Glutamatergic neuron (in vitro differentiated cells): Measurements from ENCODE around the gene ELAVL3. TPM values are rescaled to one million over a fixed set of nuclear protein-coding genes. Genes with fewer than 3 reads are reported as not detected.
"Not testable (repeated sequence)": the region's sequence is repeated elsewhere in the genome, so short reads cannot be mapped to it uniquely, and the experiment has no call there.

Experiments
- DNase-seq: peaks from one replicate; pipeline ENCODE4 v3.0.0; 2022
- H3K27ac Mint-ChIP-seq: one replicate; pipeline ENCODE4 v1.8.0; 2020; ENCODE audit warnings: mild to moderate bottlenecking, mixed read lengths, inconsistent platforms; ENCODE audit not compliant: unreplicated experiment
- H3K27me3 Mint-ChIP-seq: one replicate; pipeline ENCODE4 v1.8.0; 2020; ENCODE audit warnings: mild to moderate bottlenecking, moderate library complexity, mixed read lengths, inconsistent platforms; ENCODE audit not compliant: unreplicated experiment
- H3K36me3 Mint-ChIP-seq: one replicate; pipeline ENCODE4 v1.8.0; 2020; ENCODE audit warnings: mild to moderate bottlenecking, mixed read lengths, inconsistent platforms; ENCODE audit not compliant: unreplicated experiment
- H3K4me1 Mint-ChIP-seq: one replicate; pipeline ENCODE4 v1.8.0; 2020; ENCODE audit warnings: mild to moderate bottlenecking, low read depth, mixed read lengths, inconsistent platforms; ENCODE audit not compliant: unreplicated experiment
- H3K4me3 Mint-ChIP-seq: one replicate; pipeline ENCODE4 v1.8.0; 2020; ENCODE audit warnings: mild to moderate bottlenecking, mixed read lengths, inconsistent platforms; ENCODE audit not compliant: unreplicated experiment
- H3K9me3 Mint-ChIP-seq: one replicate; pipeline ENCODE4 v1.8.0; 2020; ENCODE audit warnings: mild to moderate bottlenecking, moderate library complexity, mixed read lengths, inconsistent platforms; ENCODE audit not compliant: unreplicated experiment
- total RNA-seq: library from RNA; stranded (reverse); fragmentation: NEBNext Ultra II Directional; extraction: Animal tissue kit (Norgen Biotek cat#: 25700); gene quantifications from one replicate; pipeline ENCODE4 v1.2.1, GENCODE V29; 2021; ENCODE audit not compliant: unreplicated experiment
- TF ChIP-seq, protein P1 (sequence below): fragments of 200-600 bp; sonication (generic); IDR thresholded peaks from one replicate; pipeline ENCODE4 v1.5.0; 2021; ENCODE audit not compliant: partially characterized antibody, unreplicated experiment

Gene ELAVL3
- total RNA-seq, 1 donor from 2014 or later = 633 TPM

DNA sequence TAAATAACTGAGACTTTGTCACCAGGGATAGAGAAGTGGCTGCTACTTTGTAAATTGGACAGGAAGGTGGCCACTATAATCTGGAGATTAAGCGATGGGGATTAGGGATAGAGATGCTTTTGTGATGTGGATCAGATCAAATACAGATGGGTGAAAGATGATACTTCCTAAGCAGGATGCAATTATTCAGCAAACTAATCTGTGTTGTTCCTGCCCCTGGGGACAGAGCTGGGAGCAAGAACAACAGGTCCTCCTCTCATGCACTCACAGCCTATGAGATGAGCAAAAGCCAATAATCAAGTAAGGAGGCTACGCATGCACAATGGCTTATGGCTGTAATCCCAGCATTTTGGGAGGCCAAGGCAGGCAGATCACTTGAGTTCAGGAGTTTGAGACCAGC, 66.3 kb downstream of the ELAVL3 start:
- H3K9me3 Mint-ChIP-seq = peaks cover 3% of the 10 kb centered on the region
- TF ChIP-seq, protein P1, sequence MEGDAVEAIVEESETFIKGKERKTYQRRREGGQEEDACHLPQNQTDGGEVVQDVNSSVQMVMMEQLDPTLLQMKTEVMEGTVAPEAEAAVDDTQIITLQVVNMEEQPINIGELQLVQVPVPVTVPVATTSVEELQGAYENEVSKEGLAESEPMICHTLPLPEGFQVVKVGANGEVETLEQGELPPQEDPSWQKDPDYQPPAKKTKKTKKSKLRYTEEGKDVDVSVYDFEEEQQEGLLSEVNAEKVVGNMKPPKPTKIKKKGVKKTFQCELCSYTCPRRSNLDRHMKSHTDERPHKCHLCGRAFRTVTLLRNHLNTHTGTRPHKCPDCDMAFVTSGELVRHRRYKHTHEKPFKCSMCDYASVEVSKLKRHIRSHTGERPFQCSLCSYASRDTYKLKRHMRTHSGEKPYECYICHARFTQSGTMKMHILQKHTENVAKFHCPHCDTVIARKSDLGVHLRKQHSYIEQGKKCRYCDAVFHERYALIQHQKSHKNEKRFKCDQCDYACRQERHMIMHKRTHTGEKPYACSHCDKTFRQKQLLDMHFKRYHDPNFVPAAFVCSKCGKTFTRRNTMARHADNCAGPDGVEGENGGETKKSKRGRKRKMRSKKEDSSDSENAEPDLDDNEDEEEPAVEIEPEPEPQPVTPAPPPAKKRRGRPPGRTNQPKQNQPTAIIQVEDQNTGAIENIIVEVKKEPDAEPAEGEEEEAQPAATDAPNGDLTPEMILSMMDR = no peak
- H3K27me3 Mint-ChIP-seq = peaks cover 9% of the 10 kb centered on the region
- no peaks in the 10 kb centered on the region for H3K36me3 Mint-ChIP-seq
- DNase-seq = no peak
- no peak overlapping the region for H3K4me3 Mint-ChIP-seq
- H3K27ac Mint-ChIP-seq = no peak overlapping the region
- no peaks in the 10 kb centered on the region for H3K4me1 Mint-ChIP-seq

DNA sequence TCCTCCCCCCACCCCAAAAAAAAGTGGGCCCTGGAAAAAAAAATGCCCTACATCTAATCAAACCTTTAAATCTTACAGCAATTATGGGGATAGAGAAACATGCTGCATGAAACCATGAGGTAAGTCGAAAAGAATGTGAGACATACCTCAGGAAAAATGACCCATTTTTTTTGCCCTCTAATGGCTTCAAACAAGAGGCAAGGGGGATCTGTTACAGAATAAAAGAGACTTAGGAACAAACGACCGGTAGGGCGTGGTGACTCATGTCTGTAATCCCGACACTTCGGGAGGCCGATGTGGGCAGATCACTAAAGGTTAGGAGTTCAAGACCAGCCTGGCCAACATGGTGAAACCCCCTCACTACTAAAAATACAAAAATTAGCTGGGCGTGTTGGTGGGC, 70.2 kb downstream of the ELAVL3 start:
- H3K36me3 Mint-ChIP-seq = no peaks in the 10 kb centered on the region
- no peak overlapping the region for H3K4me3 Mint-ChIP-seq
- no peak overlapping the region for H3K27ac Mint-ChIP-seq
- no peak for DNase-seq
- H3K9me3 Mint-ChIP-seq = peaks cover 2% of the 10 kb centered on the region
- no peaks in the 10 kb centered on the region for H3K4me1 Mint-ChIP-seq
- TF ChIP-seq, protein P1 = no peak
- H3K27me3 Mint-ChIP-seq = no peaks in the 10 kb centered on the region

DNA sequence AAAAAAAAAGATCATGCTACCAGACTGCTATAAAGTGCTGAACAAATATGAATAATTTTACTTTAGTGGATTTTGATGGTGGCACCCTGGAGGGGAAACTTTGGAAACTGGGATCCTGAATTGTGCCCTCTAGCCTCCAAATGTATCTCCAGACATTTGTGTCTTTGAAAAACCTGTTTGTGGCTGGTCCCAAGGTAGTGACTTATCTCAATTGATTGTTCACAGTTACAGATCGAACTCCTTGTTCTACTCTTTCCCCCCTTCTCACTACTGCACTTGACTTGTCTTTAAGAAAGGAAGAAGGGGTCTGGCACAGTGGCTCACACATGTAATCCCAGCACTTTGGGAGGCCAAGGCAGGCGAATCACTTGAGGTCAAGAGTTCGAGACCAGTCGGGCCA, 72.3 kb downstream of the ELAVL3 start:
- TF ChIP-seq, protein P1 = no peak
- Mint-ChIP-seq H3K27me3 (peaks cover 6% of the 10 kb centered on the region), H3K27ac (no peak overlapping the region), H3K36me3 (no peaks in the 10 kb centered on the region), H3K4me3 (no peak overlapping the region), H3K9me3 (peaks cover 3% of the 10 kb centered on the region), H3K4me1 (no peaks in the 10 kb centered on the region)
- DNase-seq = no peak

DNA sequence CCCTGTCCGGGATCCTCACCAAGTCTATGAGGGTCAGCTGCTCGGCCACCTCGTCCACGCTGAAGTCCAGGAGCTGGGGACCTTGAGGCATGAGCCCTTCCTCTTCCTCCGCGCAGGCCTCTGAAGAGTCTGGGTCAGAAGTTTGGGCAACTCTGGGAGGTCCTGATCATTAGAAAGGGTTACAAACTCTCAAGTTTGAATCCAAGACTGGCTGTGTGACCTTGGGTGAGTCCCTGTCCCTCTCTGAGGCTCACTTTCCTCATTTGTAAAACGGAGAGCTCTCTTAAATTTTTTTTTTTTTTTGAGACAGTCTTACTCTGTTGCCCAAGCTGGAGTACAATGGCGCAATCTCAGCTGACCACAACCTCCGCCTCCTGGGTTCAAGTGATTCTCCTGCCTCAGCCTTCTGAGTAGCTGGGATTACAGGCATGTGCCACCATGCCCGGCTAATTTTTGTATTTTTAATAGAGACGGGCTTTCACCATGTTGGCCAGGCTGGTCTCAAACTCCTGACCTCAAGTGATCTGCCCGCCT, 74.1 kb downstream of the ELAVL3 start:
- not testable (repeated sequence) for H3K4me3 Mint-ChIP-seq, H3K4me1 Mint-ChIP-seq, H3K36me3 Mint-ChIP-seq

DNA sequence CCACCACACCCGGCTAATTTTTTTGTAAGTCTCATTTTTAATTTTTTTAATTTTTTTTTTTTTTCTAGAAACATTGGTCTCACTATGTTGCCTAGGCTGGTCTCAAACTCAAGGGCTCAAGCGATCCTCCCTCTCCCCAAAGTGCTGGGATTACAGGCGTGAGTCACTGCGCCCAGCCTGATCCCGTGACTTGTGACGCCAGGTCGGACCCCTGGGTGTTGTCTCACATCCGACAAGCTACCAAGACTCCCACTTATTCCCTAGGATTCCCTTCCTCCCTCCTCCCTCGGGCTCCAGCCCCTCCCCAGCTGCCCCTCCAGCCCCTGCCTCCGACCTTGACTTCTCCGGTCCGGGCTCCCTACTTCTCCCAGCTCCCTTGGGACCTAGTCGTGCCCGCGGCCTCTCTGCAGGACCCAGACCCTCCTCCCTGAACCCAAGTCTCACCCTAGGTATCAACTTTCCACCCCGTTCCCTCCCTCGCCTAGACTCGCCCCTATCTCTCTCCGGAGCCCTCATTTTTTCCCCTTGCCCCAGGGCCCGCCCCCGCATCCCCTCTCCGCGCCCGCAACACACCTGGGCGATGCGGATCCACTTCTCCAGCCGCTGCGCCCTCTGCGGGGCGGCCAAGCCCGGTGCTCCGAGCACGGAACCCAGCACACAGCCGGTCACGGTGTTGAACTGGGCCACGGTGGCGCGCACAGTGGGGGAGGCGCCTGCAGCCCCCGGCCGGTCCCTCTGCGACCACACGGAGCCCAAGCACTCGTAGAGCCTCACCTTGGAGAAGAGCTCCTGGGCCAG, 74.8 kb downstream of the ELAVL3 start:
- H3K4me3 Mint-ChIP-seq = no peak overlapping the region
- no peaks in the 10 kb centered on the region for H3K4me1 Mint-ChIP-seq
- no peak overlapping the region for H3K27ac Mint-ChIP-seq
- H3K27me3 Mint-ChIP-seq = peaks cover 6% of the 10 kb centered on the region
- DNase-seq = no peak
- H3K36me3 Mint-ChIP-seq = no peaks in the 10 kb centered on the region
- H3K9me3 Mint-ChIP-seq = peaks cover 3% of the 10 kb centered on the region
- TF ChIP-seq, protein P1 = no peak

More for the DNA sequence above, 74.1 kb downstream of the ELAVL3 start:
- DNase-seq, H3K27ac Mint-ChIP-seq, H3K9me3 Mint-ChIP-seq, H3K27me3 Mint-ChIP-seq: not testable (repeated sequence)
